A673 (cell line): ENCODE results near the gene PRAC1. TPM values are rescaled to one million over a fixed set of nuclear protein-coding genes. Genes with fewer than 3 reads are reported as not detected.
A peak's percentile ranks its signal among the peaks of the same experiment; 100 is the strongest.

Source experiments
- BruUV-seq: library from RNA; stranded (reverse); fragments of 400-500 nt; replicated peaks from 2 replicates; lab custom pipeline; 2021; lab: Mats Ljungman, UMichigan
- CTCF ChIA-PET: fragments of 300-600 bp; sonication (Branson Sonifier 250); formaldehyde crosslinking; loops from one replicate; lab custom pipeline; 2022; ENCODE audit warnings: antibody characterized with exemption; lab: Charles Lee
- POLR2A ChIA-PET: fragments of 300-600 bp; sonication (Branson Sonifier 250); formaldehyde crosslinking; loops from one replicate; lab custom pipeline; 2022; ENCODE audit warnings: antibody characterized with exemption; ENCODE audit not compliant: low non-redundant PET; lab: Charles Lee
- DNase-seq: peaks from one replicate; pipeline ENCODE4 v3.0.0-alpha.2; 2015; ENCODE audit warnings: low spot score
- H3K27ac ChIP-seq: fragments of 200-600 bp; sonication (generic); 2 replicates; pipeline ENCODE4 v1.5.1; 2016; ENCODE audit warnings: mixed run types, low read depth, mild to moderate bottlenecking, mixed read lengths, antibody characterized with exemption, low read length; ENCODE audit not compliant: poor library complexity, severe bottlenecking
- H3K27me3 ChIP-seq: fragments of 200-600 bp; sonication (generic); replicated peaks from 2 replicates; pipeline ENCODE4 v1.6.1; 2017; ENCODE audit warnings: mixed run types, low read depth, mild to moderate bottlenecking, mixed read lengths, antibody characterized with exemption, low read length; ENCODE audit not compliant: insufficient read depth, poor library complexity
- H3K36me3 ChIP-seq: fragments of 200-600 bp; sonication (generic); 2 replicates; pipeline ENCODE4 v1.6.1; 2016; ENCODE audit warnings: mixed run types, mild to moderate bottlenecking, mixed read lengths, antibody characterized with exemption, low read length; ENCODE audit not compliant: insufficient read depth, poor library complexity, severe bottlenecking
- H3K4me1 ChIP-seq: fragments of 200-600 bp; sonication (generic); 2 replicates; pipeline ENCODE4 v1.6.1; 2017; ENCODE audit warnings: mixed run types, mild to moderate bottlenecking, mixed read lengths, antibody characterized with exemption, low read length; ENCODE audit not compliant: insufficient read depth, poor library complexity, severe bottlenecking
- H3K4me3 ChIP-seq: fragments of 200-600 bp; sonication (generic); 2 replicates; pipeline ENCODE4 v1.5.1; 2016; ENCODE audit warnings: low read depth, mixed run types, mild to moderate bottlenecking, mixed read lengths, low read length; ENCODE audit not compliant: poor library complexity, severe bottlenecking
- H3K9me3 ChIP-seq: fragments of 200-600 bp; sonication (generic); 2 replicates; pipeline ENCODE4 v1.6.1; 2016; ENCODE audit warnings: mixed run types, low read depth, mild to moderate bottlenecking, mixed read lengths, antibody characterized with exemption, low read length; ENCODE audit not compliant: poor library complexity, severe bottlenecking
- EZH2 ChIP-seq: fragments of 200-600 bp; sonication (generic); IDR thresholded peaks from 2 replicates; pipeline ENCODE4 v1.6.1; 2017; ENCODE audit warnings: borderline replicate concordance, low read depth, mild to moderate bottlenecking, mixed read lengths, antibody characterized with exemption, low read length; ENCODE audit not compliant: poor library complexity, severe bottlenecking
- intact Hi-C: fragments of 100-400 bp; cut with micrococcal nuclease; formaldehyde crosslinking; loops from one replicate; pipeline ENCODE4 v1.10.0; 2022; ENCODE audit not compliant: unreplicated experiment
- total RNA-seq: library from RNA; stranded (reverse); gene quantifications from 2 replicates; pipeline ENCODE4 v1.2.3, GENCODE V29; 2021
- TF ChIP-seq, protein P1 (sequence below): fragments of 300-800, 200-600 bp; sonication (generic); conservative IDR thresholded peaks from 2 replicates; pipeline ENCODE4 v1.5.1; 2017; ENCODE audit warnings: low read depth, mild to moderate bottlenecking, antibody characterized with exemption, low read length, moderate library complexity, mixed read lengths

The PRAC1 gene
- total RNA-seq, 1 experiment from 2014 or later: 78.3 TPM

GRCh38 chr17:48754500-48755261, 32.4 kb upstream of the PRAC1 start:
- Histone ChIP-seq H3K27ac (no peak overlapping the region), H3K4me1 (peaks cover 9% of the 10 kb centered on the region), H3K4me3 (peak overlapping the region; percentile 27), H3K9me3 (no peaks in the 10 kb centered on the region), H3K36me3 (no peaks in the 10 kb centered on the region), H3K27me3 (no peaks in the 10 kb centered on the region)
- ChIA-PET CTCF (no interaction called here), POLR2A (no interaction called here)
- intact Hi-C loops: loop anchor here (10.0 kb wide), 1 partner anchor 80 kb away; no protein-coding TSS in a partner anchor
- DNase-seq: peak; percentile 40
- TF ChIP-seq, protein P1, sequence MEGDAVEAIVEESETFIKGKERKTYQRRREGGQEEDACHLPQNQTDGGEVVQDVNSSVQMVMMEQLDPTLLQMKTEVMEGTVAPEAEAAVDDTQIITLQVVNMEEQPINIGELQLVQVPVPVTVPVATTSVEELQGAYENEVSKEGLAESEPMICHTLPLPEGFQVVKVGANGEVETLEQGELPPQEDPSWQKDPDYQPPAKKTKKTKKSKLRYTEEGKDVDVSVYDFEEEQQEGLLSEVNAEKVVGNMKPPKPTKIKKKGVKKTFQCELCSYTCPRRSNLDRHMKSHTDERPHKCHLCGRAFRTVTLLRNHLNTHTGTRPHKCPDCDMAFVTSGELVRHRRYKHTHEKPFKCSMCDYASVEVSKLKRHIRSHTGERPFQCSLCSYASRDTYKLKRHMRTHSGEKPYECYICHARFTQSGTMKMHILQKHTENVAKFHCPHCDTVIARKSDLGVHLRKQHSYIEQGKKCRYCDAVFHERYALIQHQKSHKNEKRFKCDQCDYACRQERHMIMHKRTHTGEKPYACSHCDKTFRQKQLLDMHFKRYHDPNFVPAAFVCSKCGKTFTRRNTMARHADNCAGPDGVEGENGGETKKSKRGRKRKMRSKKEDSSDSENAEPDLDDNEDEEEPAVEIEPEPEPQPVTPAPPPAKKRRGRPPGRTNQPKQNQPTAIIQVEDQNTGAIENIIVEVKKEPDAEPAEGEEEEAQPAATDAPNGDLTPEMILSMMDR: 0 out of 2 replicates have a peak, but pooled peaks have one; percentile 17
- TF ChIP-seq EZH2: no peak
- no TSS peak for BruUV-seq

GRCh38 chr17:48753794-48754499, 31.6 kb upstream of the PRAC1 start:
- H3K27me3 ChIP-seq: no peaks in the 10 kb centered on the region

More at GRCh38 chr17:48753794-48754499, 31.6 kb upstream of the PRAC1 start:
- Histone ChIP-seq H3K4me3 (no peak overlapping the region), H3K27ac (no peak overlapping the region), H3K9me3 (no peaks in the 10 kb centered on the region), H3K4me1 (peaks cover 9% of the 10 kb centered on the region), H3K36me3 (no peaks in the 10 kb centered on the region)
- BruUV-seq: no TSS peak
- intact Hi-C loops: loop anchor here (10.0 kb wide), 1 partner anchor 79 kb away; no protein-coding TSS in a partner anchor
- POLR2A ChIA-PET: no interaction called here
- DNase-seq: no peak
- TF ChIP-seq EZH2: no peak
- TF ChIP-seq, protein P1: no peak
- CTCF ChIA-PET: no interaction called here
